Activated B cell treated with CpG ODN at 0.5 μM for 24 hours (primary cell): ENCODE data around the gene KCNQ1. TPM values are rescaled to one million over a fixed set of nuclear protein-coding genes. Genes with fewer than 3 reads are reported as not detected.

Experiments
- ATAC-seq: fragments of 200-7000 bp; cut with Tn5 transposase; one replicate; pipeline ENCODE4 v1.10.0; 2021; ENCODE audit warnings: low read depth, mild to moderate bottlenecking, moderate library complexity
- CTCF ChIA-PET: fragments of 350-600 bp; sonication (Branson Sonifier 250); formaldehyde crosslinking; loops from one replicate; lab custom pipeline; 2021; ENCODE audit warnings: antibody characterized with exemption; lab: Charles Lee
- POLR2A ChIA-PET: fragments of 350-600 bp; sonication (Branson Sonifier 250); formaldehyde crosslinking; loops from one replicate; lab custom pipeline; 2021; ENCODE audit warnings: antibody characterized with exemption; lab: Charles Lee
- DNase-seq: peaks from one replicate; pipeline ENCODE4 v3.0.0; 2022
- H3K27ac Mint-ChIP-seq: one replicate; pipeline ENCODE4 v1.8.0; 2020; ENCODE audit warnings: mixed read lengths
- H3K27me3 Mint-ChIP-seq: one replicate; pipeline ENCODE4 v1.8.0; 2021; ENCODE audit warnings: mixed read lengths
- H3K36me3 Mint-ChIP-seq: one replicate; pipeline ENCODE4 v1.8.0; 2021; ENCODE audit warnings: low read depth, mixed read lengths
- H3K4me1 Mint-ChIP-seq: one replicate; pipeline ENCODE4 v1.8.0; 2021; ENCODE audit warnings: mixed read lengths
- H3K4me3 Mint-ChIP-seq: one replicate; pipeline ENCODE4 v1.8.0; 2020; ENCODE audit warnings: mild to moderate bottlenecking, mixed read lengths
- H3K9me3 Mint-ChIP-seq: one replicate; pipeline ENCODE4 v1.8.0; 2020; ENCODE audit warnings: mixed read lengths
- CTCF ChIP-seq: fragments of 200-600 bp; IDR thresholded peaks from one replicate; pipeline ENCODE4 v1.8.0; 2022; ENCODE audit warnings: antibody characterized with exemption, mild to moderate bottlenecking
- intact Hi-C: fragments of 100-400 bp; cut with micrococcal nuclease; formaldehyde crosslinking; loops from one replicate; pipeline ENCODE4 v1.15.1; 2024
- total RNA-seq: library from RNA; stranded (reverse); gene quantifications from 2 replicates; pipeline ENCODE4 v1.2.3, GENCODE V29; 2022

The KCNQ1 gene
- total RNA-seq, 1 donor from 2014 or later = 6.5 TPM

- Mint-ChIP-seq H3K9me3 (peaks cover 44% of the 10 kb centered on the region), H3K4me1 (no peaks in the 10 kb centered on the region), H3K4me3 (no peak overlapping the region), H3K27me3 (no peaks in the 10 kb centered on the region), H3K36me3 (peaks cover 58% of the 10 kb centered on the region), H3K27ac (no peak overlapping the region)
- ATAC-seq (no peak), DNase-seq (no peak)
- CTCF ChIA-PET = no interaction called here
- POLR2A ChIA-PET = no interaction called here
- no peak for TF ChIP-seq CTCF
- intact Hi-C loops = no loop called here
Observed at GRCh38 chr11:2647953-2648352, 203.1 kb downstream of the KCNQ1 start.

- ATAC-seq (no peak), DNase-seq (no peak)
- intact Hi-C loops = no loop called here
- TF ChIP-seq CTCF = no peak
- ChIA-PET CTCF (no interaction called here), POLR2A (no interaction called here)
- Mint-ChIP-seq H3K36me3 (peaks cover 52% of the 10 kb centered on the region), H3K9me3 (peaks cover 32% of the 10 kb centered on the region), H3K27ac (no peak overlapping the region), H3K4me3 (no peak overlapping the region), H3K27me3 (no peaks in the 10 kb centered on the region), H3K4me1 (no peaks in the 10 kb centered on the region)
Observed at GRCh38 chr11:2649400-2649799, 204.6 kb downstream of the KCNQ1 start.

GRCh38 chr11:2649848-2650247 is 205.0 kb downstream of the KCNQ1 start:
- no peaks in the 10 kb centered on the region for H3K27me3 Mint-ChIP-seq
- intact Hi-C loops = no loop called here
- H3K36me3 Mint-ChIP-seq = peaks cover 51% of the 10 kb centered on the region
- no peak for TF ChIP-seq CTCF
- ATAC-seq (no peak), DNase-seq (no peak)
- H3K27ac Mint-ChIP-seq = no peak overlapping the region
- ChIA-PET POLR2A (no interaction called here), CTCF (no interaction called here)
- H3K4me3 Mint-ChIP-seq = no peak overlapping the region
- H3K9me3 Mint-ChIP-seq = peaks cover 28% of the 10 kb centered on the region
- no peaks in the 10 kb centered on the region for H3K4me1 Mint-ChIP-seq

GRCh38 chr11:2650343-2650867 is 205.6 kb downstream of the KCNQ1 start:
- Mint-ChIP-seq H3K4me3 (no peak overlapping the region), H3K4me1 (no peaks in the 10 kb centered on the region), H3K27ac (no peak overlapping the region), H3K9me3 (peaks cover 28% of the 10 kb centered on the region), H3K36me3 (peaks cover 48% of the 10 kb centered on the region), H3K27me3 (no peaks in the 10 kb centered on the region)
- DNase-seq = no peak
- ChIA-PET CTCF (no interaction called here), POLR2A (no interaction called here)
- no peak for TF ChIP-seq CTCF
- ATAC-seq = no peak
- intact Hi-C loops = no loop called here

GRCh38 chr11:2651054-2651617 is 206.3 kb downstream of the KCNQ1 start:
- Mint-ChIP-seq H3K4me3 (no peak overlapping the region), H3K9me3 (peaks cover 28% of the 10 kb centered on the region), H3K4me1 (no peaks in the 10 kb centered on the region), H3K27ac (no peak overlapping the region), H3K27me3 (no peaks in the 10 kb centered on the region), H3K36me3 (peaks cover 49% of the 10 kb centered on the region)
- no peak for TF ChIP-seq CTCF
- ChIA-PET POLR2A (no interaction called here), CTCF (no interaction called here)
- ATAC-seq = no peak
- no peak for DNase-seq
- intact Hi-C loops = no loop called here
